ENCODE results near the gene TCF7L1. TPM values are rescaled to one million over a fixed set of nuclear protein-coding genes. Genes with fewer than 3 reads are reported as not detected.

Gene TCF7L1
- total and polyA plus RNA-seq, 4 donors, result 12.3 to 21.5 (median 13.8) TPM

- 78 to 83% methylated on average over 7 of the region's 7 CpGs for WGBS, 2 donors
These were observed 111.6 kb downstream of the TCF7L1 start for GRCh38 chr2:85244828-85245227.

GRCh38 chr2:85245891-85246290 lies 112.7 kb downstream of the TCF7L1 start:
- peaks cover 19 to 38% (median 24%) of the 10 kb centered on the region in 5 donors for H3K4me1 ChIP-seq (ENCODE audit: control insufficient read depth in 5 of 5, insufficient read depth in 5 of 5, low read length in 5 of 5)
- H3K27ac ChIP-seq (ENCODE audit: low read depth in 1 of 2, low read length in 1 of 2), result no peak overlapping the region
- H3K27me3 ChIP-seq (ENCODE audit: control insufficient read depth in 3 of 3, insufficient read depth in 3 of 3, low read length in 2 of 3), result no peaks in the 10 kb centered on the region
- 90 to 96% methylated on average over 4 of the region's 4 CpGs for WGBS, 2 donors
- ATAC-seq (ENCODE audit: insufficient read depth, low FRiP score), result no peak
- no peak for TF ChIP-seq CTCF (IDR thresholded peaks at IDR 0.05; ENCODE audit: control extremely low read depth, extremely low read depth)
- H3K36me3 ChIP-seq (ENCODE audit: control insufficient read depth in 4 of 4, insufficient read depth in 4 of 4, low read length in 4 of 4), result no peaks in the 10 kb centered on the region
- H3K9ac ChIP-seq (ENCODE audit: insufficient read depth in 1 of 2, low read length in 2 of 2), result no peak overlapping the region
- no peak overlapping the region for H3K4me3 ChIP-seq
- no peaks in the 10 kb centered on the region for H3K9me3 ChIP-seq (ENCODE audit: control insufficient read depth in 4 of 4, insufficient read depth in 3 of 4, low read length in 3 of 4)
- DNase-seq, result no peak

More at GRCh38 chr2:85244828-85245227, 111.6 kb downstream of the TCF7L1 start:
- TF ChIP-seq CTCF (IDR thresholded peaks at IDR 0.05; ENCODE audit: control extremely low read depth, extremely low read depth), result no peak
- peaks cover 16 to 31% (median 24%) of the 10 kb centered on the region in 5 donors for H3K4me1 ChIP-seq (ENCODE audit: control insufficient read depth in 5 of 5, insufficient read depth in 5 of 5, low read length in 5 of 5)
- no peaks in the 10 kb centered on the region for H3K9me3 ChIP-seq (ENCODE audit: control insufficient read depth in 4 of 4, insufficient read depth in 3 of 4, low read length in 3 of 4)
- no peak overlapping the region for H3K27ac ChIP-seq (ENCODE audit: low read depth in 1 of 2, low read length in 1 of 2)
- no peak for ATAC-seq (ENCODE audit: insufficient read depth, low FRiP score)
- H3K4me3 ChIP-seq, result no peak overlapping the region
- DNase-seq, result no peak
- no peaks in the 10 kb centered on the region for H3K36me3 ChIP-seq (ENCODE audit: control insufficient read depth in 4 of 4, insufficient read depth in 4 of 4, low read length in 4 of 4)
- H3K9ac ChIP-seq (ENCODE audit: insufficient read depth in 1 of 2, low read length in 2 of 2), result no peak overlapping the region
- H3K27me3 ChIP-seq (ENCODE audit: control insufficient read depth in 3 of 3, insufficient read depth in 3 of 3, low read length in 2 of 3), result no peaks in the 10 kb centered on the region

- H3K27me3 ChIP-seq (ENCODE audit: control insufficient read depth in 3 of 3, insufficient read depth in 3 of 3, low read length in 2 of 3), result no peaks in the 10 kb centered on the region
- H3K36me3 ChIP-seq (ENCODE audit: control insufficient read depth in 4 of 4, insufficient read depth in 4 of 4, low read length in 4 of 4), result no peaks in the 10 kb centered on the region
- H3K27ac ChIP-seq (ENCODE audit: low read depth in 1 of 2, low read length in 1 of 2), result no peak overlapping the region
- no peak for DNase-seq
- WGBS, 2 donors, result 70 to 90% methylated on average over 5 of the region's 5 CpGs
- H3K4me1 ChIP-seq (ENCODE audit: control insufficient read depth in 5 of 5, insufficient read depth in 5 of 5, low read length in 5 of 5), result peaks cover 20 to 38% (median 24%) of the 10 kb centered on the region in 5 donors
- no peak for ATAC-seq (ENCODE audit: insufficient read depth, low FRiP score)
- TF ChIP-seq CTCF (IDR thresholded peaks at IDR 0.05; ENCODE audit: control extremely low read depth, extremely low read depth), result no peak
- H3K9ac ChIP-seq (ENCODE audit: insufficient read depth in 1 of 2, low read length in 2 of 2), result no peak overlapping the region
- no peak overlapping the region for H3K4me3 ChIP-seq
- no peaks in the 10 kb centered on the region for H3K9me3 ChIP-seq (ENCODE audit: control insufficient read depth in 4 of 4, insufficient read depth in 3 of 4, low read length in 3 of 4)
These were observed 113.2 kb downstream of the TCF7L1 start for GRCh38 chr2:85246348-85246747.

- no peaks in the 10 kb centered on the region for H3K27me3 ChIP-seq (ENCODE audit: control insufficient read depth in 3 of 3, insufficient read depth in 3 of 3, low read length in 2 of 3)
- no peaks in the 10 kb centered on the region for H3K36me3 ChIP-seq (ENCODE audit: control insufficient read depth in 4 of 4, insufficient read depth in 4 of 4, low read length in 4 of 4)
- TF ChIP-seq CTCF (IDR thresholded peaks at IDR 0.05; ENCODE audit: control extremely low read depth, extremely low read depth), result no peak
- H3K4me1 ChIP-seq (ENCODE audit: control insufficient read depth in 5 of 5, insufficient read depth in 5 of 5, low read length in 5 of 5), result peaks cover 20 to 36% (median 24%) of the 10 kb centered on the region in 5 donors
- H3K4me3 ChIP-seq, result no peak overlapping the region
- ATAC-seq (ENCODE audit: insufficient read depth, low FRiP score) (no peak), DNase-seq (no peak)
- no peak overlapping the region for H3K27ac ChIP-seq (ENCODE audit: low read depth in 1 of 2, low read length in 1 of 2)
- 89 to 92% methylated on average over 8 of the region's 8 CpGs for WGBS, 2 donors
- no peaks in the 10 kb centered on the region for H3K9me3 ChIP-seq (ENCODE audit: control insufficient read depth in 4 of 4, insufficient read depth in 3 of 4, low read length in 3 of 4)
- H3K9ac ChIP-seq (ENCODE audit: insufficient read depth in 1 of 2, low read length in 2 of 2), result no peak overlapping the region
These were observed 114.4 kb downstream of the TCF7L1 start for GRCh38 chr2:85247610-85248009.
